Thymus (tissue), 11 donors: Measurements from ENCODE around the gene CAPN2. TPM values are rescaled to one million over a fixed set of nuclear protein-coding genes. Genes with fewer than 3 reads are reported as not detected.

Experiments used
- DNase-seq, 9 donors: peaks; one replicate each; pipeline ENCODE4 v3.0.0-alpha.2; 2013; ENCODE audit warnings: low spot score in 9 of 9, low read depth in 6 of 9, missing footprints in 1 of 9
- H3K27ac ChIP-seq, 2 donors: one replicate each; pipeline ENCODE4 v1.5.1; 2013; ENCODE audit warnings: control low read depth in 1 of 2, low read depth in 1 of 2, low read length in 1 of 2, mild to moderate bottlenecking in 1 of 2, moderate library complexity in 1 of 2
- H3K27me3 ChIP-seq, 2 donors: one replicate each; pipeline ENCODE4 v1.5.1; 2013; ENCODE audit warnings: low read length in 1 of 2; ENCODE audit not compliant: control insufficient read depth in 2 of 2, insufficient read depth in 1 of 2
- H3K36me3 ChIP-seq, 2 donors: one replicate each; pipeline ENCODE4 v1.5.1; 2013; ENCODE audit warnings: low read length in 1 of 2, mild to moderate bottlenecking in 1 of 2, moderate library complexity in 1 of 2; ENCODE audit not compliant: control insufficient read depth in 2 of 2, insufficient read depth in 2 of 2
- H3K4me1 ChIP-seq, 2 donors: one replicate each; pipeline ENCODE4 v1.5.1; 2013; ENCODE audit warnings: low read length in 2 of 2; ENCODE audit not compliant: control insufficient read depth in 2 of 2, insufficient read depth in 2 of 2
- H3K4me3 ChIP-seq, 2 donors: one replicate each; pipeline ENCODE4 v1.5.1; 2013; ENCODE audit warnings: low read length in 2 of 2, control low read depth in 1 of 2, mild to moderate bottlenecking in 1 of 2
- H3K9me3 ChIP-seq, 2 donors: one replicate each; pipeline ENCODE4 v1.5.1; 2013; ENCODE audit warnings: low read length in 1 of 2, mild to moderate bottlenecking in 1 of 2; ENCODE audit not compliant: control insufficient read depth in 2 of 2, insufficient read depth in 1 of 2
- WGBS: extraction: QIAGEN DNeasy Blood & Tissue Kit; methylation state at CpG from one replicate; pipeline ENCODE4 v1.1.7; 2013; 5-methylcytosine and 5-hydroxymethylcytosine counted together
- polyA plus RNA-seq: library from polyadenylated mRNA; stranded (reverse); fragments of 200-250 nt; gene quantifications from one replicate; pipeline ENCODE4 v1.2.3, GENCODE V29; 2013
- total RNA-seq: library from RNA; stranded (reverse); fragments of 120-200 nt; gene quantifications from one replicate; pipeline ENCODE4 v1.2.4, GENCODE V29; 2013
- donor health status: healthy.

The CAPN2 gene
- total and polyA plus RNA-seq, 2 donors: 30.1 to 60.5 TPM

DNA sequence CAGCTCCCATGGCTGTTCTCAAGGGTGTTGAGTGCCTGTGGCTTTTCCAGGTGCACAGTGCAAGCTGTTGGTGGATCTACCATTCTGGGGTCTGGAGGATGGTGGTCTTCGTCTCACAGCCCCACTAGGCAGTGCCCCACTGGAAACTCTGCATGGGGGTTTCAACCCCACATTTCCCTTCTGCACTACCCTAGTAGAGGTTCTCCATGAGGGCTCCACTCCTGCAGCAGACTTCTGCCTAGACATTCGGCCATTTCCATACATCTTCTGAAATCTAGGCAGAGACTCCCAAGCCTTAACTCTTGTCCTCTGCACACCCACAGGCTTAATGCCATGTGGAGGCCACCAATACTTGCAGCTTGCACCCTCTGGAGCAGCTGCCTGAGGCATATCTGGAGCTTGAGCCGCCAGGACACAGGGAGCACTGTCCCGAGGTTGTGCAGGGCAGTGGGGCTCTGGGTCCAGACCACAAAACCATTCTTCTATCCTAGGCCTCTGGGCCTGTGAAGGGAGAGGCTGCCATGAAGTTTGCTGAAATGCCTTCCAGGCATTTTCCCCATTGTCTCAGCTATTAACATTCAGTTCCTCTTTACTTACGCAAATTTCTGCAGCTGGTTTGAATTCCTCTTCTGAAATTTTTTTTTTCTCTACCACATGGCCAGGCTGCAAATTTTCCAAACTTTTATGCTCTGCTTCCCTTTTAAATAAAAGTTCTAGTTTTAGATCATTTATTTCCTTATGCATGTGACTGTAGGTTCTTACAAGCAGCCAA is 38.0 kb upstream of the CAPN2 start:
- Histone ChIP-seq H3K36me3 (no peaks in the 10 kb centered on the region), H3K4me1 (no peaks in the 10 kb centered on the region), H3K9me3 (peaks cover 0 to 9% of the 10 kb centered on the region in 2 donors), H3K4me3 (no peak overlapping the region), H3K27ac (no peak overlapping the region), H3K27me3 (no peaks in the 10 kb centered on the region)
- WGBS: 75% methylated on average over 5 of the region's 5 CpGs
- DNase-seq: no peak

DNA sequence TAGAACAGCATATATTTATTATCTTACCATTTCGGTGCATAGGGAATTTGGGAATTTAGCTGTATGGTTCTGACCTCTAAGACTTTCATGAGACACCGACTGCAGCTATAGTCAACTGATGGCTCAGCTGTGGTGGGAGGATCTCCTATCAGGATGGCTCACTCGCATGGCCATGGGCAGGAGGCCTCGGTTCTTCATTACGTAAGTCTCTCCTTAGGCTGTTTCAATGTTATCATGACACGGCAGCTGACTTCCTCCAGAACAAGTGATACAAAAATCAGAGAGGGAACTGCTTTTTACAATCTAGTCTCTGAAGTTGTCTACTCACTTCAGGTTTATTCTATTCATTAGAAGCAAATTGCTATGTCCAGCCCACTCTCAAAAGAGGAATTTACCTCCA is 33.5 kb upstream of the CAPN2 start:
- WGBS: 65% methylated on average over 6 of the region's 6 CpGs
- H3K36me3 ChIP-seq: no peaks in the 10 kb centered on the region
- no peak for DNase-seq
- H3K9me3 ChIP-seq: peaks cover 0 to 6% of the 10 kb centered on the region in 2 donors
- no peak overlapping the region for H3K27ac ChIP-seq
- no peaks in the 10 kb centered on the region for H3K4me1 ChIP-seq
- no peak overlapping the region for H3K4me3 ChIP-seq
- H3K27me3 ChIP-seq: peaks cover 0 to 5% of the 10 kb centered on the region in 2 donors

DNA sequence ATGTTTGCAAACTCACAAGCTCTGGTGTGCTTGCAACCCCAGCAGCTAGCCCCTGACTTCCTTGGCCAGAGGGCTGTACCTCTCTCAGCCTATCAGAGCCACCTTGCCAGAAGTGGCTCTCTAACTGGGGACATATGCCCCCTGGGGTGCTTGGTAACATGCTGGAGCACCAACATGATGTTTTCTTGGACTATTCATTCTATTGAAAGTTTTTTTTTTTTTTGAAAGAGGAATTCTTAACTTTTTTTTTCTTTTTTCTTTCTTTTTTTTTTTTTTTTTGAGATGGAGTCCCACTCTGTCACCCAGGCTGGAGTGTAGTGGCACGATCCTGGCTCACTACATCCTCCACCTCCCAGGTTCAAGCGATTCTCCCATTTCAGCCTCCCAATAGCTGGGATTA is 32.2 kb upstream of the CAPN2 start:
- H3K9me3 ChIP-seq: no peaks in the 10 kb centered on the region
- WGBS: 100% methylated on average over 2 of the region's 2 CpGs
- no peak for DNase-seq
- no peak overlapping the region for H3K4me3 ChIP-seq
- peaks cover 0 to 5% of the 10 kb centered on the region in 2 donors for H3K27me3 ChIP-seq
- H3K36me3 ChIP-seq: no peaks in the 10 kb centered on the region
- H3K27ac ChIP-seq: no peak overlapping the region
- no peaks in the 10 kb centered on the region for H3K4me1 ChIP-seq

GRCh38 chr1:223682502-223682901 is 29.8 kb upstream of the CAPN2 start:
- Histone ChIP-seq H3K27me3 (peaks cover 0 to 5% of the 10 kb centered on the region in 2 donors), H3K27ac (no peak overlapping the region), H3K4me1 (no peaks in the 10 kb centered on the region), H3K9me3 (no peaks in the 10 kb centered on the region), H3K4me3 (no peak overlapping the region), H3K36me3 (no peaks in the 10 kb centered on the region)
- DNase-seq: no peak
- 97% methylated on average over 3 of the region's 3 CpGs for WGBS

DNA sequence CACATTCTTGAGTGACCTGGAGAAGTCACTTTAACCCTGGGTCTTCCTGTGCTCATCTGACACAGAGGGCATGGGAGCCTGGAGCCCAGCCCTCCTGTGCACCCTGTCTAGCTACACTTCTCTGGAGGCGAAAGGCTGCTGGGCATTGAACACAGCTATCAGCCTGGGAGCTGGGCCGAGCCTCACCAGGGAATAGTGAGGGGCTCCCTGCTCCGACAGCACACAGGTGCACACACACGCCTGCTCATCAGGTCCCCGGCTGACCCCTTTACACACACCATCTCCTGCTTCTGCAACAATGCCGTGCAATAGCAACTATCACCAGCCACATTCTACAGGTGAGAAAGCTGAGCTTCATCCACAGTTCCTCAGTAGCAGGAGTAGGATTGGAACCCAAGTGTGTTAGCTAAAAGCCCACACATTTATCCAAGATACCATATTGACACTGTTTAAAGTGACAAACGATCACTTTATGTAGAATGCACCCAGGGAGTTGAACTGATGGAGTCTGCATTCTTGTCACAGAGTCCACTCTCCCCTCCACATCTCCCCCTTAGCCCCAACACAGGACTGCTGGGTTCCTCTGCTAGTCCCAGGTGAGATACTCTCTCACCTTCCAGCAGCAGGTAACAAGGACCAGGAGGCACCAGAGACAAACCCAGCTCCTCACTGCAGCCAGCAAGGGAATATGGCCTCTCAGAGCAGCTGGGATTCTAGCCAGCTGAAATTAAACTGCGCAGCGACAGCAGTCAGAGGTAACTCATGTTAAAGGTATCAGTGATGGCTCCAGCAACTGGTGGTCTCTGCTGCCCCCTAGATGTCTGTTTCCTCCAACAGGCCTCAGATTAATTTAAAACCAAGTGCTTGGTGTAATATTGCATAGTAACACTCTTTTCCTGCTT is 28.5 kb upstream of the CAPN2 start:
- no peaks in the 10 kb centered on the region for H3K36me3 ChIP-seq
- peaks cover 0 to 5% of the 10 kb centered on the region in 2 donors for H3K27me3 ChIP-seq

DNA sequence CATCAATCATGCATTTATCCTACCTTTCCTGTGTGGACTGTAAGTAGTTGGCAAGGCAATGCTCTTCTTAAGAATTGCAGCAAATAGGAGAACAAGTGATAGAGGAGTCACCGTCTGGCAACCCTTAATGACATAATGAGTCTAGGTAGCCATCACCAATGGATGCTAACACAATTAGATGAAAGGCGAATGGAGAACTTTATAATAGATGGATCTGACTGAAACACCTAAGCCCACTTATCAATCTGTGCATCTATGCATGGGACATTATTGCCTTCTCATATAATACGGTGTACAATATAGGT is 27.9 kb upstream of the CAPN2 start:
- Histone ChIP-seq H3K9me3 (no peaks in the 10 kb centered on the region), H3K27ac (no peak overlapping the region), H3K4me1 (no peaks in the 10 kb centered on the region), H3K4me3 (no peak overlapping the region), H3K27me3 (peaks cover 0 to 5% of the 10 kb centered on the region in 2 donors), H3K36me3 (no peaks in the 10 kb centered on the region)
- 94% methylated on average over 3 of the region's 3 CpGs for WGBS
- DNase-seq: no peak

More for the DNA sequence above, 28.5 kb upstream of the CAPN2 start:
- peak; percentile 29 to 77 (median 53) for DNase-seq
- H3K4me3 ChIP-seq: no peak overlapping the region
- H3K4me1 ChIP-seq: no peaks in the 10 kb centered on the region
- no peak overlapping the region for H3K27ac ChIP-seq
- WGBS: 71% methylated on average over 9 of the region's 9 CpGs
- H3K9me3 ChIP-seq: no peaks in the 10 kb centered on the region

DNA sequence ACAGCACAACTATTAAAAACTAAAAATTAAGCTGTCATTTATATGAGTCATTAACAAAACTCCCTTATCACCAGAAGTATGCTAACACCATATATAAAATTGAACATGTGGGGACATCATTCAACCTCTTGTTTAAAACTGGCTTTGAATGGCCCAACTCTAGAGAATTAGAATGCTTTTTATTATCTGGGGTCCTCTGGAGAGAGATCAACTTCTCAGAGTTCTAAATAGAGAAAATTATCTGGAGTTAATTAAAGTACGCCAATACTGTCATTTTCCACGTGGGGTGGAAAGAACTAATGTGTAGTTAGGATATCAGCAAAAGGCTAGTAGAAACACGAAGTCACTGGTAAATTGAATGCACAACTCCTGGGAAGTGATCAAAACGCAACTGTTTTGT is 21.2 kb upstream of the CAPN2 start:
- no peaks in the 10 kb centered on the region for H3K4me1 ChIP-seq
- no peak overlapping the region for H3K4me3 ChIP-seq
- 93% methylated on average over 4 of the region's 4 CpGs for WGBS
- no peaks in the 10 kb centered on the region for H3K36me3 ChIP-seq
- no peaks in the 10 kb centered on the region for H3K9me3 ChIP-seq
- no peaks in the 10 kb centered on the region for H3K27me3 ChIP-seq
- H3K27ac ChIP-seq: no peak overlapping the region
- DNase-seq: no peak

DNA sequence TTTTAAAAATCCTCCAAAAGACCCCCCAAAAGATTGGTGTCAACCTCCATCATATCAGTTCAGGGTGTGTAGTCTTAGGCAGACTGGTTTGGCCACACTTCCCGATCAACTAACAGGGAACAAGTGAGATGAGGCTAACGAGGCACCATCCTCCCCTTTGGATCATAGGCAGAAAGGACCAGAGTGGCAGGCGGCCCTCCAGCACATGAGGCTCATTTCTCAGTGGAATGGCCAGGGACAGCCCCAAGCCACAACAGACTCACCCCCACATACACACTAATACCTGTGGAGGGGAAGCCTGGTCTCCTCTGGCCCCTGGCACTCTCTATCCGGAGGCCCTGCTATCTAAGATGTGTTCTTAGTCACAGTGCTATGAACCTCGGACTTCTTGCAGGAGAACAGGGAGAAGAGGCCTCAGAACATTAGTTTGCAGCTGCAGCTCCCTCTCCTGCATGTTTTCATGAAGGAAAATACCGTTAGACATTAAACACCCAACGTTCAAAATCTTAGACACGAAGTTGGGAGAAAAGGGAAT is 17.3 kb upstream of the CAPN2 start:
- H3K9me3 ChIP-seq: no peaks in the 10 kb centered on the region
- 82% methylated on average over 8 of the region's 8 CpGs for WGBS
- no peak for DNase-seq
- no peaks in the 10 kb centered on the region for H3K36me3 ChIP-seq
- no peak overlapping the region for H3K4me3 ChIP-seq
- no peaks in the 10 kb centered on the region for H3K27me3 ChIP-seq
- H3K27ac ChIP-seq: no peak overlapping the region
- H3K4me1 ChIP-seq: peaks cover 0 to 2% of the 10 kb centered on the region in 2 donors

- Histone ChIP-seq H3K9me3 (no peaks in the 10 kb centered on the region), H3K27ac (no peak overlapping the region), H3K36me3 (no peaks in the 10 kb centered on the region), H3K27me3 (no peaks in the 10 kb centered on the region), H3K4me3 (no peak overlapping the region), H3K4me1 (peaks cover 0 to 2% of the 10 kb centered on the region in 2 donors)
- DNase-seq: no peak
- 68% methylated on average over 5 of the region's 5 CpGs for WGBS
These were observed 16.4 kb upstream of the CAPN2 start for GRCh38 chr1:223695941-223696340.
